SK-N-SH (cell line): ENCODE results near the gene NDUFAF4. TPM values are rescaled to one million over a fixed set of nuclear protein-coding genes. Genes with fewer than 3 reads are reported as not detected.

Experiments
- CTCF ChIA-PET: fragments of 300-600, 350-600 bp; formaldehyde crosslinking; extraction: SDS; loops from one replicate; lab custom pipeline; 2021; lab: Yijun Ruan, JAX
- POLR2A ChIA-PET: fragments of 350-600 bp; sonication (Branson Sonifier 250); formaldehyde crosslinking; extraction: SDS; loops from one replicate; lab custom pipeline; 2020; ENCODE audit warnings: antibody characterized with exemption, inconsistent platforms; lab: Yijun Ruan, JAX
- DNase-seq: peaks from one replicate; pipeline ENCODE4 v3.0.0; 2012
- H2AFZ ChIP-seq: fragments of 200-600 bp; sonication (generic); 2 replicates; pipeline ENCODE4 v1.8.1; 2016; ENCODE audit warnings: antibody characterized with exemption, mild to moderate bottlenecking, low read depth
- H3F3A ChIP-seq: fragments of 200-600 bp; sonication (generic); replicated peaks from 2 replicates; pipeline ENCODE3; 2016; ENCODE audit warnings: antibody characterized with exemption, mild to moderate bottlenecking; ENCODE audit not compliant: insufficient read depth
- H3K27ac ChIP-seq, 2 experiments: fragments of 200-500 bp in 1 of 2; fragments of 200-600 bp in 1 of 2; sonication (Bioruptor generic) in 1 of 2; sonication (generic), shearing (Covaris generic) in 1 of 2; 2 replicates each; pipeline versions ENCODE4 v1.5.1 to v1.6.1; 2014 to 2016; ENCODE audit warnings: low read depth in 2 of 2, inconsistent platforms in 1 of 2, low read length in 1 of 2, mild to moderate bottlenecking in 1 of 2, mixed read lengths in 1 of 2
- H3K27me3 ChIP-seq: fragments of 200-600 bp; sonication (generic), shearing (Covaris generic); 2 replicates; pipeline ENCODE4 v1.6.1; 2016; ENCODE audit warnings: mixed run types; ENCODE audit not compliant: insufficient read depth
- H3K36me3 ChIP-seq, 2 experiments: fragments of 200-500 bp in 1 of 2; fragments of 200-600 bp in 1 of 2; sonication (Bioruptor generic) in 1 of 2; sonication (generic) in 1 of 2; replicated peaks in 1 of 2; 2 replicates each; pipeline versions ENCODE3 to v1.5.1; 2014 to 2016; ENCODE audit warnings: low read length in 1 of 2, mild to moderate bottlenecking in 1 of 2; ENCODE audit not compliant: insufficient read depth in 2 of 2, control insufficient read depth in 1 of 2
- H3K4me1 ChIP-seq, 2 experiments: fragments of 200-500 bp in 1 of 2; fragments of 200-600 bp in 1 of 2; sonication (Bioruptor generic) in 1 of 2; sonication (generic), shearing (Covaris generic) in 1 of 2; 2 replicates each; pipeline versions ENCODE4 v1.5.1 to v1.6.1; 2014 to 2016; ENCODE audit warnings: low read depth in 1 of 2, low read length in 1 of 2, mixed run types in 1 of 2; ENCODE audit not compliant: insufficient read depth in 2 of 2, control insufficient read depth in 1 of 2
- H3K4me2 ChIP-seq: fragments of 200-600 bp; sonication (generic), shearing (Covaris generic); 2 replicates; pipeline ENCODE4 v1.6.1; 2017; ENCODE audit warnings: mixed run types
- H3K4me3 ChIP-seq, 2 experiments: fragments of 200-500 bp in 1 of 2; fragments of 200-600 bp in 1 of 2; sonication (Bioruptor generic) in 1 of 2; sonication (generic), shearing (Covaris generic) in 1 of 2; 2 replicates each; pipeline versions ENCODE4 v1.5.1 to v1.8.1; 2014 to 2016; ENCODE audit warnings: low read depth in 2 of 2, inconsistent platforms in 1 of 2, low read length in 1 of 2, mild to moderate bottlenecking in 1 of 2, mixed read lengths in 1 of 2, moderate library complexity in 1 of 2
- H3K79me2 ChIP-seq: fragments of 200-600 bp; sonication (generic); 2 replicates; pipeline ENCODE4 v1.8.1; 2017; ENCODE audit warnings: mild to moderate bottlenecking; ENCODE audit not compliant: insufficient read depth
- H3K9ac ChIP-seq: fragments of 200-600 bp; sonication (generic); 2 replicates; pipeline ENCODE4 v1.6.1; 2017; ENCODE audit warnings: mixed run types
- H3K9me2 ChIP-seq: fragments of 200-600 bp; sonication (generic); 2 replicates; pipeline ENCODE4 v1.6.1; 2017; ENCODE audit warnings: mixed run types
- H3K9me3 ChIP-seq: fragments of 200-600 bp; sonication (generic); 2 replicates; pipeline ENCODE4 v1.6.1; 2017; ENCODE audit warnings: mixed run types, mild to moderate bottlenecking, moderate library complexity
- H4K20me1 ChIP-seq: fragments of 200-600 bp; sonication (generic); 2 replicates; pipeline ENCODE4 v1.6.1; 2017; ENCODE audit warnings: mild to moderate bottlenecking, mixed run types; ENCODE audit not compliant: insufficient read depth
- ELF1 ChIP-seq: IDR thresholded peaks from 2 replicates; pipeline ENCODE4 v1.4.0; 2012
- EP300 ChIP-seq, 2 experiments: IDR thresholded peaks; 2 replicates each; pipeline versions ENCODE4 v1.4.0 to v1.6.1; 2012; ENCODE audit warnings: borderline replicate concordance in 1 of 2, low read depth in 1 of 2, low read length in 1 of 2
- FOSL2 ChIP-seq: IDR thresholded peaks from 2 replicates; pipeline ENCODE4 v1.4.0; 2012; ENCODE audit warnings: low read depth, mild to moderate bottlenecking, moderate library complexity, borderline replicate concordance
- FOXJ3 ChIP-seq: sonication (generic); formaldehyde crosslinking; IDR thresholded peaks from 2 replicates; pipeline ENCODE4 v1.5.1; 2020; ENCODE audit warnings: mild to moderate bottlenecking, missing genetic modification reagents
- GABPA ChIP-seq: IDR thresholded peaks from 2 replicates; pipeline ENCODE4 v1.4.0; 2012; ENCODE audit warnings: low read depth, mild to moderate bottlenecking
- IRF3 ChIP-seq: fragments of 150-350 bp; IDR thresholded peaks from 2 replicates; pipeline ENCODE4 v1.6.1; 2016; ENCODE audit warnings: mild to moderate bottlenecking, low read depth, low read length
- MEF2A ChIP-seq: IDR thresholded peaks from 2 replicates; pipeline ENCODE4 v1.4.0; 2012; ENCODE audit warnings: low read depth, borderline replicate concordance
- MXI1 ChIP-seq: IDR thresholded peaks from 2 replicates; pipeline ENCODE4 v1.6.1; 2012; ENCODE audit warnings: mild to moderate bottlenecking, low read depth, low read length, improper control_type of control experiment
- NFIC ChIP-seq: IDR thresholded peaks from 2 replicates; pipeline ENCODE4 v1.4.0; 2012; ENCODE audit warnings: borderline replicate concordance
- PBX3 ChIP-seq: IDR thresholded peaks from 2 replicates; pipeline ENCODE4; 2012
- RAD21 ChIP-seq: IDR thresholded peaks from 2 replicates; pipeline ENCODE4 v1.6.1; 2012; ENCODE audit warnings: mild to moderate bottlenecking, low read length
- REST ChIP-seq: IDR thresholded peaks from 2 replicates; pipeline ENCODE4 v1.6.1; 2012; ENCODE audit warnings: mild to moderate bottlenecking, low read depth, low read length, moderate library complexity
- RFX5 ChIP-seq: IDR thresholded peaks from 2 replicates; pipeline ENCODE4 v1.6.1; 2012; ENCODE audit warnings: mild to moderate bottlenecking, improper control_type of control experiment, low read length
- SMC3 ChIP-seq: IDR thresholded peaks from 2 replicates; pipeline ENCODE4 v1.6.1; 2012; ENCODE audit warnings: low read depth, low read length, improper control_type of control experiment
- TAF1 ChIP-seq: IDR thresholded peaks from 2 replicates; pipeline ENCODE4 v1.6.1; 2012; ENCODE audit warnings: low read depth, mild to moderate bottlenecking, low read length, moderate library complexity, borderline replicate concordance
- TCF12 ChIP-seq: IDR thresholded peaks from 2 replicates; pipeline ENCODE4 v1.4.0; 2012
- USF1 ChIP-seq: IDR thresholded peaks from 2 replicates; pipeline ENCODE4 v1.4.0; 2012; ENCODE audit warnings: low read depth, borderline replicate concordance
- USF2 ChIP-seq: fragments of 150-350 bp; IDR thresholded peaks from 2 replicates; pipeline ENCODE4 v1.6.1; 2017; ENCODE audit warnings: antibody characterized with exemption, low read length, low read depth, borderline replicate concordance
- WGBS: methylation state at CpG from one replicate; pipeline ENCODE4 v1.1.6; 2017; ENCODE audit warnings: low lambda C conversion rate; 5-methylcytosine and 5-hydroxymethylcytosine counted together
- polyA plus RNA-seq, 3 experiments: library from polyadenylated mRNA; depleted of rRNA; stranded (reverse); fragments of >200 nt; gene quantifications; 2 replicates each; pipeline ENCODE4 v1.2.3, GENCODE V29; 2012

NDUFAF4 gene
- polyA plus RNA-seq, 1 of the 3 experiments (the other 2 are of a cell fraction): 16.7 TPM

- H3K9me3 ChIP-seq: no peaks in the 10 kb centered on the region
- no peak for DNase-seq
- no peaks in the 10 kb centered on the region; a peak in 2 of 4 replicates for H3K4me1 ChIP-seq
- H3K4me3 ChIP-seq: no peak overlapping the region
- no peaks in the 10 kb centered on the region for H4K20me1 ChIP-seq
- H3K27me3 ChIP-seq: no peaks in the 10 kb centered on the region
- ChIA-PET POLR2A (no interaction called here), CTCF (no interaction called here)
- no peak overlapping the region for H3K27ac ChIP-seq
- H3K79me2 ChIP-seq: no peaks in the 10 kb centered on the region
- 55% methylated on average over 1 of the region's 1 CpG for WGBS
- no peaks in the 10 kb centered on the region for H3K36me3 ChIP-seq
- no peak overlapping the region for H3K9ac ChIP-seq
- TF ChIP-seq FOXJ3 (CRISPR knock-in tag): no peak
- no peak for TF ChIP-seq USF2
- no peak for TF ChIP-seq TAF1
- no peak for TF ChIP-seq EP300 (IDR thresholded peaks at IDR 0.05; ENCODE audit: borderline replicate concordance in 1 of 2, low read depth in 1 of 2, low read length in 1 of 2)
- no peak for TF ChIP-seq MXI1
- no peak for TF ChIP-seq USF1
- TF ChIP-seq IRF3: no peak
- TF ChIP-seq FOSL2: no peak
- no peak for TF ChIP-seq GABPA
- no peak for TF ChIP-seq REST
- TF ChIP-seq RFX5: no peak
- TF ChIP-seq ELF1: no peak
- no peak for TF ChIP-seq MEF2A
- TF ChIP-seq RAD21: no peak
- TF ChIP-seq SMC3: no peak
- TF ChIP-seq NFIC: no peak
- TF ChIP-seq PBX3: no peak
- no peak for TF ChIP-seq TCF12
- no peak overlapping the region for H2AFZ ChIP-seq
- H3K4me2 ChIP-seq: no peak overlapping the region
- H3K9me2 ChIP-seq: no peaks in the 10 kb centered on the region
- no peaks in the 10 kb centered on the region for H3F3A ChIP-seq
Measured at GRCh38 chr6:96856856-96857255, 40.8 kb downstream of the NDUFAF4 start.
